MCF 10A (cell line): ENCODE results near the gene HIGD1B. TPM values are rescaled to one million over a fixed set of nuclear protein-coding genes. Genes with fewer than 3 reads are reported as not detected.

Experiments
- BruUV-seq: library from RNA; stranded (reverse); fragments of 400-500 nt; replicated peaks from 2 replicates; lab custom pipeline; 2021; lab: Mats Ljungman, UMichigan
- CTCF ChIA-PET: fragments of 300-600 bp; sonication (Branson Sonifier 250); formaldehyde crosslinking; extraction: SDS; loops from one replicate; lab custom pipeline; 2021; ENCODE audit warnings: antibody characterized with exemption, inconsistent platforms; lab: Yijun Ruan, JAX
- POLR2A ChIA-PET: fragments of 300-600, 350-650 bp; sonication (Branson Sonifier 250); formaldehyde crosslinking; extraction: SDS; loops from one replicate; lab custom pipeline; 2020; ENCODE audit warnings: antibody characterized with exemption, inconsistent platforms; lab: Yijun Ruan, JAX
- DNase-seq: peaks from one replicate; pipeline ENCODE4 v3.0.0-alpha.2; 2018; ENCODE audit not compliant: unreplicated experiment
- H3K27ac Mint-ChIP-seq: one replicate; pipeline ENCODE4 v1.8.0; 2022; ENCODE audit warnings: mild to moderate bottlenecking, low read depth, mixed read lengths; ENCODE audit not compliant: unreplicated experiment
- H3K27me3 Mint-ChIP-seq: one replicate; pipeline ENCODE4 v1.8.0; 2022; ENCODE audit warnings: mixed read lengths; ENCODE audit not compliant: insufficient read depth, unreplicated experiment
- H3K36me3 Mint-ChIP-seq: one replicate; pipeline ENCODE4 v1.8.0; 2022; ENCODE audit warnings: mild to moderate bottlenecking, moderate library complexity, mixed read lengths; ENCODE audit not compliant: insufficient read depth, unreplicated experiment
- H3K4me1 Mint-ChIP-seq: one replicate; pipeline ENCODE4 v1.8.0; 2022; ENCODE audit warnings: mixed read lengths; ENCODE audit not compliant: insufficient read depth, unreplicated experiment
- H3K4me3 Mint-ChIP-seq: one replicate; pipeline ENCODE4 v1.8.0; 2022; ENCODE audit warnings: mild to moderate bottlenecking, moderate library complexity, mixed read lengths; ENCODE audit not compliant: unreplicated experiment
- H3K9me3 Mint-ChIP-seq: one replicate; pipeline ENCODE4 v1.8.0; 2022; ENCODE audit warnings: mixed read lengths; ENCODE audit not compliant: unreplicated experiment
- CTCF ChIP-seq: fragments of 200-600 bp; IDR thresholded peaks from one replicate; pipeline ENCODE4 v1.8.0; 2022; ENCODE audit warnings: antibody characterized with exemption, mild to moderate bottlenecking; ENCODE audit not compliant: unreplicated experiment
- intact Hi-C: fragments of 100-400 bp; cut with micrococcal nuclease; formaldehyde crosslinking; loops from 2 replicates; pipeline ENCODE4 v1.14.1; 2022
- total RNA-seq: library from RNA; stranded (reverse); gene quantifications from 2 replicates; pipeline ENCODE4 v1.2.3, GENCODE V29; 2022

The HIGD1B gene
- total RNA-seq, 1 experiment from 2014 or later: not detected

- H3K27me3 Mint-ChIP-seq: no peaks in the 10 kb centered on the region
- no peak for TF ChIP-seq CTCF
- no peaks in the 10 kb centered on the region for H3K36me3 Mint-ChIP-seq
- intact Hi-C loops: no loop called here
- H3K27ac Mint-ChIP-seq: no peak overlapping the region
- H3K4me3 Mint-ChIP-seq: no peak overlapping the region
- H3K9me3 Mint-ChIP-seq: no peaks in the 10 kb centered on the region
- DNase-seq: no peak
- no peaks in the 10 kb centered on the region for H3K4me1 Mint-ChIP-seq
- POLR2A ChIA-PET: no interaction called here
- BruUV-seq: no TSS peak
- CTCF ChIA-PET: interaction anchor here (1.0 to 1.2 kb wide), 2 partner anchors 25 to 65 kb away, joined by 5 to 6 read pairs; no protein-coding TSS in a partner anchor
Measured at GRCh38 chr17:44840274-44840673, 7.4 kb upstream of the HIGD1B start.

- no peaks in the 10 kb centered on the region for H3K9me3 Mint-ChIP-seq
- ChIA-PET CTCF (interaction anchor here (0.6 to 1.2 kb wide), 3 partner anchors 24 to 65 kb away, joined by 4 to 6 read pairs (median 5); no protein-coding TSS in a partner anchor), POLR2A (no interaction called here)
- TF ChIP-seq CTCF: no peak
- no peak overlapping the region for H3K4me3 Mint-ChIP-seq
- no peaks in the 10 kb centered on the region for H3K36me3 Mint-ChIP-seq
- BruUV-seq: no TSS peak
- no peak overlapping the region for H3K27ac Mint-ChIP-seq
- no peaks in the 10 kb centered on the region for H3K27me3 Mint-ChIP-seq
- intact Hi-C loops: no loop called here
- H3K4me1 Mint-ChIP-seq: no peaks in the 10 kb centered on the region
- no peak for DNase-seq
Measured at GRCh38 chr17:44840936-44841335, 6.7 kb upstream of the HIGD1B start.

- POLR2A ChIA-PET: interaction anchor here (1.2 kb wide), 1 partner anchor 11 kb away, joined by 4 read pairs; no protein-coding TSS in a partner anchor
- H3K27me3 Mint-ChIP-seq: no peaks in the 10 kb centered on the region
- no peak for TF ChIP-seq CTCF
- H3K4me3 Mint-ChIP-seq: no peak overlapping the region
- CTCF ChIA-PET: interaction anchor here (1.1 to 1.6 kb wide), 2 partner anchors 11 to 22 kb away, joined by 4 to 8 read pairs; no protein-coding TSS in a partner anchor
- H3K36me3 Mint-ChIP-seq: no peaks in the 10 kb centered on the region
- H3K9me3 Mint-ChIP-seq: no peaks in the 10 kb centered on the region
- intact Hi-C loops: no loop called here
- no peaks in the 10 kb centered on the region for H3K4me1 Mint-ChIP-seq
- no TSS peak for BruUV-seq
- no peak for DNase-seq
- H3K27ac Mint-ChIP-seq: no peak overlapping the region
Measured at GRCh38 chr17:44842748-44843147, 4.9 kb upstream of the HIGD1B start.

GRCh38 chr17:44844390-44844830 is 3.3 kb upstream of the HIGD1B start:
- Mint-ChIP-seq H3K4me1 (no peaks in the 10 kb centered on the region), H3K9me3 (no peaks in the 10 kb centered on the region), H3K27ac (no peak overlapping the region), H3K36me3 (peaks cover 8% of the 10 kb centered on the region), H3K27me3 (no peaks in the 10 kb centered on the region), H3K4me3 (no peak overlapping the region)
- BruUV-seq: no TSS peak
- ChIA-PET CTCF (interaction anchor here (0.6 to 3.3 kb wide), 6 partner anchors 13 to 67 kb away, joined by 3 to 9 read pairs (median 5); no protein-coding TSS in a partner anchor), POLR2A (interaction anchor here (0.7 kb wide), 1 partner anchor 38 kb away, joined by 4 read pairs; no protein-coding TSS in a partner anchor)
- TF ChIP-seq CTCF: no peak
- no peak for DNase-seq
- intact Hi-C loops: no loop called here
